HepG2 (cell line): ENCODE results near the gene NT5DC2.

Experiments used
- ATF1 ChIP-seq: IDR thresholded peaks from 2 replicates; pipeline ENCODE4 v1.6.1; 2016; ENCODE audit warnings: mild to moderate bottlenecking, control low read depth
- FOXA3 ChIP-seq: IDR thresholded peaks from 2 replicates; pipeline ENCODE4 v1.6.1; 2016; ENCODE audit warnings: missing genetic modification reagents, missing compliant biosample characterization
- RBAK ChIP-seq: sonication (generic); formaldehyde crosslinking; IDR thresholded peaks from 2 replicates; pipeline ENCODE4 v1.5.1; 2020; ENCODE audit warnings: mild to moderate bottlenecking, missing genetic modification reagents
- RCOR2 ChIP-seq: IDR thresholded peaks from 2 replicates; pipeline ENCODE4 v1.6.1; 2016; ENCODE audit warnings: missing biosample characterization, missing genetic modification reagents
- RFXANK ChIP-seq: IDR thresholded peaks from 2 replicates; pipeline ENCODE4 v1.6.1; 2016
- YY1 ChIP-seq: IDR thresholded peaks from 2 replicates; pipeline ENCODE4 v1.6.1; 2011; ENCODE audit warnings: low read length, low read depth, moderate library complexity, mild to moderate bottlenecking; ENCODE audit not compliant: insufficient read depth, insufficient replicate concordance
- ZNF138 ChIP-seq: sonication (generic); formaldehyde crosslinking; IDR thresholded peaks from 2 replicates; pipeline ENCODE4 v1.5.0; 2020; ENCODE audit warnings: mild to moderate bottlenecking, low read depth, missing genetic modification reagents
- ZNF766 ChIP-seq: sonication (generic); formaldehyde crosslinking; IDR thresholded peaks from 2 replicates; pipeline ENCODE4 v1.5.0; 2020; ENCODE audit warnings: missing genetic modification reagents, borderline replicate concordance
- ZNF782 ChIP-seq: sonication (generic); formaldehyde crosslinking; IDR thresholded peaks from 2 replicates; pipeline ENCODE4 v1.4.0; 2020; ENCODE audit warnings: missing genetic modification reagents, mild to moderate bottlenecking, borderline replicate concordance
- TF ChIP-seq, protein P1 (sequence below): sonication (generic); formaldehyde crosslinking; IDR thresholded peaks from 2 replicates; pipeline ENCODE4 v1.5.0; 2020; ENCODE audit warnings: mild to moderate bottlenecking, missing genetic modification reagents, moderate library complexity
- TF ChIP-seq, protein P2 (sequence below): sonication (generic); formaldehyde crosslinking; IDR thresholded peaks from 2 replicates; pipeline ENCODE4 v1.4.0; 2020; ENCODE audit warnings: missing genetic modification reagents; ENCODE audit errors: not compliant biosample characterization
- TF ChIP-seq, protein P3 (sequence below): sonication (generic); formaldehyde crosslinking; IDR thresholded peaks from 2 replicates; pipeline ENCODE4; 2020; ENCODE audit warnings: missing genetic modification reagents, mild to moderate bottlenecking, borderline replicate concordance

DNA sequence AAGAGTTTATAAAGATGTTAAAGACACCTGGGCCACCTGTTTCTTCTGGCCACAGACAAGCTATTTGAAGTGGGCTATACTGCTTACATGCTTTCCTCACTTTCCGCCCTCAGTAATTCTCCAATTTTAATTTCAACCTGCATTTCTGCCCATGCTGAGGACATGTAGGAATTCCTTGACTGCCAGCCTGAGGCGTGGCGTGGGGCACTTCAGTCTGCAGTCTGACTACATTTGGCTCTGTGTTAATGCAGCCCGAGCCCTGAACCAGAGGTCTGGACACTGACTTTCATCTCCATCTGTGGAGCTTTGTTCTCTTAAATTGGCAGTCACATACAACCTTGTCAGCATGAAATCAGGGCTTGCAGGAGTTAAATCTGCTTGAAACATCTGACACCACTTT is 11.3 kb upstream of the NT5DC2 start:
- TF ChIP-seq YY1: no peak
- no peak for TF ChIP-seq ZNF782 (CRISPR knock-in tag)
- no peak for TF ChIP-seq RFXANK
- no peak for TF ChIP-seq ZNF138 (CRISPR knock-in tag)
- TF ChIP-seq, protein P1, sequence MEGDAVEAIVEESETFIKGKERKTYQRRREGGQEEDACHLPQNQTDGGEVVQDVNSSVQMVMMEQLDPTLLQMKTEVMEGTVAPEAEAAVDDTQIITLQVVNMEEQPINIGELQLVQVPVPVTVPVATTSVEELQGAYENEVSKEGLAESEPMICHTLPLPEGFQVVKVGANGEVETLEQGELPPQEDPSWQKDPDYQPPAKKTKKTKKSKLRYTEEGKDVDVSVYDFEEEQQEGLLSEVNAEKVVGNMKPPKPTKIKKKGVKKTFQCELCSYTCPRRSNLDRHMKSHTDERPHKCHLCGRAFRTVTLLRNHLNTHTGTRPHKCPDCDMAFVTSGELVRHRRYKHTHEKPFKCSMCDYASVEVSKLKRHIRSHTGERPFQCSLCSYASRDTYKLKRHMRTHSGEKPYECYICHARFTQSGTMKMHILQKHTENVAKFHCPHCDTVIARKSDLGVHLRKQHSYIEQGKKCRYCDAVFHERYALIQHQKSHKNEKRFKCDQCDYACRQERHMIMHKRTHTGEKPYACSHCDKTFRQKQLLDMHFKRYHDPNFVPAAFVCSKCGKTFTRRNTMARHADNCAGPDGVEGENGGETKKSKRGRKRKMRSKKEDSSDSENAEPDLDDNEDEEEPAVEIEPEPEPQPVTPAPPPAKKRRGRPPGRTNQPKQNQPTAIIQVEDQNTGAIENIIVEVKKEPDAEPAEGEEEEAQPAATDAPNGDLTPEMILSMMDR: no peak
- TF ChIP-seq, protein P2, sequence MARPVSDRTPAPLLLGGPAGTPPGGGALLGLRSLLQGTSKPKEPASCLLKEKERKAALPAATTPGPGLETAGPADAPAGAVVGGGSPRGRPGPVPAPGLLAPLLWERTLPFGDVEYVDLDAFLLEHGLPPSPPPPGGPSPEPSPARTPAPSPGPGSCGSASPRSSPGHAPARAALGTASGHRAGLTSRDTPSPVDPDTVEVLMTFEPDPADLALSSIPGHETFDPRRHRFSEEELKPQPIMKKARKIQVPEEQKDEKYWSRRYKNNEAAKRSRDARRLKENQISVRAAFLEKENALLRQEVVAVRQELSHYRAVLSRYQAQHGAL: no peak
- TF ChIP-seq RCOR2 (CRISPR knock-in tag): no peak
- TF ChIP-seq, protein P3, sequence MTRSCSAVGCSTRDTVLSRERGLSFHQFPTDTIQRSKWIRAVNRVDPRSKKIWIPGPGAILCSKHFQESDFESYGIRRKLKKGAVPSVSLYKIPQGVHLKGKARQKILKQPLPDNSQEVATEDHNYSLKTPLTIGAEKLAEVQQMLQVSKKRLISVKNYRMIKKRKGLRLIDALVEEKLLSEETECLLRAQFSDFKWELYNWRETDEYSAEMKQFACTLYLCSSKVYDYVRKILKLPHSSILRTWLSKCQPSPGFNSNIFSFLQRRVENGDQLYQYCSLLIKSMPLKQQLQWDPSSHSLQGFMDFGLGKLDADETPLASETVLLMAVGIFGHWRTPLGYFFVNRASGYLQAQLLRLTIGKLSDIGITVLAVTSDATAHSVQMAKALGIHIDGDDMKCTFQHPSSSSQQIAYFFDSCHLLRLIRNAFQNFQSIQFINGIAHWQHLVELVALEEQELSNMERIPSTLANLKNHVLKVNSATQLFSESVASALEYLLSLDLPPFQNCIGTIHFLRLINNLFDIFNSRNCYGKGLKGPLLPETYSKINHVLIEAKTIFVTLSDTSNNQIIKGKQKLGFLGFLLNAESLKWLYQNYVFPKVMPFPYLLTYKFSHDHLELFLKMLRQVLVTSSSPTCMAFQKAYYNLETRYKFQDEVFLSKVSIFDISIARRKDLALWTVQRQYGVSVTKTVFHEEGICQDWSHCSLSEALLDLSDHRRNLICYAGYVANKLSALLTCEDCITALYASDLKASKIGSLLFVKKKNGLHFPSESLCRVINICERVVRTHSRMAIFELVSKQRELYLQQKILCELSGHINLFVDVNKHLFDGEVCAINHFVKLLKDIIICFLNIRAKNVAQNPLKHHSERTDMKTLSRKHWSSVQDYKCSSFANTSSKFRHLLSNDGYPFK (CRISPR knock-in tag): no peak
- TF ChIP-seq ZNF766 (CRISPR knock-in tag): no peak
- no peak for TF ChIP-seq RBAK (CRISPR knock-in tag)
- TF ChIP-seq ATF1 (CRISPR knock-in tag): no peak
- no peak for TF ChIP-seq FOXA3
